GM19455 (cell line): ENCODE results near the gene JPH3.

Experiments
- ATAC-seq: cut with Tn5 transposase; IDR thresholded peaks from one replicate; pipeline ENCODE4 v1.9.1; 2021; ENCODE audit not compliant: unreplicated experiment

JPH3 gene

GRCh38 chr16:87598431-87598830, 3.9 kb upstream of the JPH3 start:
- ATAC-seq: no peak

GRCh38 chr16:87600246-87600645, 2.1 kb upstream of the JPH3 start:
- ATAC-seq: no peak

- no peak for ATAC-seq
Observed at GRCh38 chr16:87601401-87601981, 817 bp upstream of the JPH3 start.

DNA sequence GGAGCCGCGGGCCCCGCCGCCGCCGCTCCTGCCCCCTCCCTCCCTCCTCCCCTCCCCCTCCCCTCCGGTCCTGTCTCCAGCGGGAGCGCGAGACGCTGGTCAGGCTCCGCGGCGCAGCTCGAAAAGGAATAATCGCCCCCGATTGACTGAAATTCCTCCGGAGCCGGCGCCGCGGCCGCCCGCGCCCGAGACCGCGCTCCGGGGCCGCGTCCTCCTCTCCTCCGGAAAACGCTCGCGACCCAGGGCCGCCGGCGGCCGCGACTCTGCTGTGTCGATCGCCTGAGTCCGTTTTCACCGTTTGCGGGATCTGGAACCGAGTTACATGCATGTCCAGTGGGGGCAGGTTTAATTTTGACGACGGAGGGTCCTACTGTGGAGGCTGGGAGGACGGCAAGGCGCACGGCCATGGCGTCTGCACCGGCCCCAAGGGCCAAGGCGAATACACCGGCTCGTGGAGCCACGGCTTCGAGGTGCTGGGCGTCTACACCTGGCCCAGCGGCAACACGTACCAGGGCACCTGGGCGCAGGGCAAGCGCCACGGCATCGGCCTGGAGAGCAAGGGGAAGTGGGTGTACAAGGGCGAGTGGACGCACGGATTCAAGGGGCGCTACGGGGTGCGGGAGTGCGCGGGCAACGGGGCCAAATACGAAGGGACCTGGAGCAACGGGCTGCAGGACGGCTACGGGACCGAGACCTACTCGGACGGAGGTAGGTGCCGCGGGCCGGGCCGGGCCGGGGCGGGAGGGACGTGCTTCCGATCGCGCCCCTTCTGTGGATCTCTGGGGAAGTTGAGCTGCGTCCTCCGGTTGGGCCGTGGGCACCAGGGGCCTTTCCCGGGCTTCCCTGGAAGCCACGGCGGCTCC, 744 bp downstream of the JPH3 start:
- no peak for ATAC-seq

DNA sequence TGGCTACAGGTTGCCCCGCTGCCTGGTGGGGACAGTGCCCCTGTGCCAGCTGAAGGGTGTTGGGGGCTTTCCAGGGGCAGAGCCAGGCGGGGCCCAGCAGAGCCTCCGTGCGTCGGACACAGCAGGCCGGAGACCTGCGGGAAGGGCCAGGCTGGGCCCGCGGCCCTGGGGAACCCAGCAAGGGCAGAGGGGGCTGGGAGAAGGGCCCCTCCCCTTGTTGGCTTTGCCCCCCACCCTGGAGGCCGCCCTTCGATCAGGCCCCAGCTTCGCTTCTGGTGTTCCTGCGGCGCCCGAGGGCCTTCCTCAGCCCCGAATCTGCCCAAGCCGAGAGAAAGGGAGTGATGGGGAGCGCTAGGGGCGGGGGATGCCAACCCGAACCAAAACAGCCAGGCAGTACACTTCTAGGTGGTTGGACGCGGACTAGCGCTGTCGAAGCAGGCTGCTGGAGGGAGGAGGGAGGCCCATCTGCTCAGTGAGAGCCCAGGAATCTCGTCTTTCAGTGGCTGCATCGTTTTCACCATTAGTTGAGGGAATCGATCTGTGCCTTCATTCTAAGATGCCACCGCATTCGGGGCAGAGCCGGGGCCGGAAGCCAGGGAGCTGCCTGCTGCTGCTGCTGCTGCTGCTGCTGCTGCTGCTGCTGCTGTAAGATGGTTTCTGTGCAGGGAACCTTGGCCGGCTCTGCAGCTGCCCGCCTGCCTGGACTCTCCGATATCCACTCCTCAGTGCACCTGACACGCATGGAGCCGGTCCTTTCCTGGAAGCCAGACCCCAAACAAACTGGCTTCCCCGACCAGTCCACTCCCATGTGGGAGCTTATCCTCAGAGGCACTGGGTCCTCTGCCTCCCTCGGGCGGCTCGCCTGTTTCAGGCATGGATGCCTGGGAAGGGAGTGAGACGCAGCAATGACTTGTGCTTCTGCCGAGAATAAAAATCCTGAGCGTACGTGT, 1.7 kb downstream of the JPH3 start:
- ATAC-seq: no peak

GRCh38 chr16:87604634-87605111, 2.4 kb downstream of the JPH3 start:
- ATAC-seq: no peak

- no peak for ATAC-seq
Observed at GRCh38 chr16:87607223-87607622, 4.9 kb downstream of the JPH3 start.

DNA sequence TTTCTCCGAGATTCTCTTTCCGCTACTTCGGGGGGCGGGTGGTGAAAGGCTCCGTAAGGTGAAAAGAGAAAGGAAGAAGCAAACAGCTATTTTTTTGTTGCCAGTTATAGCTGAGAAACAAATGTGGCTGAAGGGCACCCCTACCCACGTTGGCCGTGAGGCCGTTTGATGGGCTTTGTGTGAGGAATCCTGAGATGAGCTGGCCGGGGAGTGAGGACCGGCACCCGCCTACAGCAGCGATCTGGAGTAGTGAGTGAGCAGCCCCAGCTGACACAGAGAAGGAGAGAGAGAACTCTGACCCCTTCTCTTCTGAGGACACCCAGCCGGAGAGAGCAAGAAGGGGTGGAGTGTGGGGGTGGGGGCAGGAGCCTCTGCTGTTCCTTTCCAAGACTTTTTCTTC, 5.6 kb downstream of the JPH3 start:
- ATAC-seq: no peak

- ATAC-seq: no peak
Observed at GRCh38 chr16:87608400-87608985, 6.2 kb downstream of the JPH3 start.

DNA sequence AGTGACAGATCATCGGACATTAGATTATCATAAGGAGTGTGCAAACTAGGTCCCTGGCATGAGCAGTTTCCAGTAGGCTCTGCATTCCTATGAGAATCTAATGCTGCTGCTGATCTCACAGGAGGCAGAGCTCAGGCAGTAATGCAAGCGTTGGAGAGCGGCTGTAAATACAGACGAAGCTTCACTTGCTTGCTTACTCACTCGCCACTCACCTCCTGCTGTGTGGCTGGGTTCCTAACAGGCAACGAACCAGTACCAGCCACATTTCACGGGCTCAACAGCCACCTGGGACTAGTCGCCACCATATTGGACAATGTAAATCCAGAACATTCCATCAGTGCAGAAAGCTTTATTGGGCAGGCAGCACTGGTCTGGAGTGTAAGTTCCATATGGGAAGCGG, 7.7 kb downstream of the JPH3 start:
- ATAC-seq: no peak

GRCh38 chr16:87611456-87611855, 9.1 kb downstream of the JPH3 start:
- no peak for ATAC-seq

DNA sequence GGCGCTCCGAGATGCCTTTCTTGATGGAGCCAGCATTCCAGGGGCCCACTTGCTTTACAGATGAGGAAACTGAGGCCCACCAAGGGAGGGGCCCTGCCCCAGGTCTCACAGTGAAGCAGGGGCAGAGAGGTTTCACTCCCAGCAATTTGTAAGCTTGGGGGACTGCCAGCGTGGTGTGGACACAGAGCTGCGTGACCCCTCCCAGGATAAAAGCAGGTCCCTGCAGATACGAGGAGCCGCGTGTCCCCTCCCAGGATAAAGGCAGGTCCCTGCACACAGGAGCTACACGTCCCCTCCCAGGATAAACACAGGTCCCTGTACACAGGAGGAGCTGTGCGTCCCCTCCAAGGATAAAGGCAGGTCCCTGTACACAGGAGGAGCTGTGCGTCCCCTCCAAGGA, 11.7 kb downstream of the JPH3 start:
- no peak for ATAC-seq

- ATAC-seq: no peak
Observed at GRCh38 chr16:87615621-87616041, 13.3 kb downstream of the JPH3 start.

- ATAC-seq: no peak
Observed at GRCh38 chr16:87616556-87616955, 14.2 kb downstream of the JPH3 start.

DNA sequence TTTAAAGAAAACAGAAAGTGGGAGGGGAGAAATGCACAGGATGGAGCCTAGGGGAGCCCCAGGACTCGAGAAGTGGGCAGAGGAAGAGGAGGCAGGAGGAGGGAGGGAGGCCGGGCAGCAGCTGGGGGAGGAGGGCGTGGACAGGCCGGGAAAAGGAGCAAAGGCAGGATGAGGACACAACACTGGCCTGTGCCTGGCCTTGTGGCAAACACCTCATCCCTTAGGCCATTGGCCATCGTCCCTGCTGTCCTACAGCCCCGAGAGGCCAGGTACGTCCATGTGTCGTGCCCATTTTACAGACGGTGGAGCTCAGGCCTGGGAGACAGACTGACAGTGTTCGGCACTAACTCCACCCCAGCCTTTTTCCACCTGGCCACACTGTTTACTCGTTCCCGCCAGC, 15.9 kb downstream of the JPH3 start:
- no peak for ATAC-seq

GRCh38 chr16:87619360-87620200, 17.3 kb downstream of the JPH3 start:
- ATAC-seq: no peak

GRCh38 chr16:87620201-87620495, 17.8 kb downstream of the JPH3 start:
- ATAC-seq: no peak

DNA sequence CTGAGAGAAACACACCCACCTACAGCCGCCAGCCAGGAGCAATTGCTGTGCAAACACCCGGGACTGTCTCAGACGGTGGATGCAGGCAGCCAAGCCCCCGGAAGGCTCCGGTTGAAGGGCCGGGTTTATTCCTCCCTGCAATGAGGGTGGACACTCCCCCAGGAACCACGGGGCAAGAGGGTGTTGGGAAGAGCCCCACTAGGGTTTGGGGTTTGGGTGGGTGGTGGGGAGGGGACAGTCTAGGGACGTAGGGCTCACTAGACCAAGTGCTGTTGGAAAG, 19.2 kb downstream of the JPH3 start:
- ATAC-seq: no peak

DNA sequence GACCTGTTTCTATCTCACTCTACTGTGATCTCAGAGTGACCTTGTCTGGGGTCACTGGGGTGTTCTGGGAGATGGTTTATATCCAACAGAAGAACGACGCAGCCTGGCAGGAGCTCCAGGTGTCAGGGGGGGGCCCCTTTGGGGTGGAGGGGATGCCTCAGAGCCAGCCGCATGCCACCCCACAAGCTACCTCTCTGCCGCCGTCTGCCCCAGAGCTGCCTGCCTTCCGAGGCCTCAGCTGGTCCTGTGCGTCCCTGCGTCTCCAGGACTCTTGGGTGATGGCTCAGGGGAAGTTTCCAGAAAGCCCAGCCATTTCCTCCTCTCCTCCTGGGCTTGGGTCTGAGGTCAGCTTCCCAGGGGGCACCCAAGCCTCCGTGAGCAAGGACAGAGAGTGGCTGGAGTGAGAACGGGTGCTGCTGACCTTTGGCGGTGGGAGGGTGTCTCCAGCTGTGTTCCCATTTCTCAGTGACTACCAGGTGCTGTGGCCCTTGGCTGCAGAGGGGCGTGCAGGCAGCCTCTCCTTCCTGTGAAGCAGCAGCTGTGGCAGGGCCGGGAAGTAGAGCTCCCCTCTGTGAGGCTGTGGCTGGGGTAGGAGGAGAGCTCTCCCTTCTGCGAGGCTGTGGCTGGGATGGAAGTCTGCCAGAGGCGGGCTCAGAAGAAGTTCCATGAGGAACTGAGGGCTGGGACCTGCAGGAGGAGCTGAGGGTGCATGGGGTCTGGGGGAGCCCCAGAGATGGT, 19.8 kb downstream of the JPH3 start:
- ATAC-seq: no peak

GRCh38 chr16:87622756-87623319, 20.5 kb downstream of the JPH3 start:
- ATAC-seq: no peak
